Nucleus accumbens (tissue), 56 donors: ENCODE data around the gene TFEC.
"Not testable (repeated sequence)": the region's sequence is repeated elsewhere in the genome, so short reads cannot be mapped to it uniquely, and the experiment has no call there.

Source experiments
- DNase-seq, 56 donors: peaks; one replicate each; lab custom pipeline; 2025; lab: John Stamatoyannopoulos, UW

TFEC gene

GRCh38 chr7:115932880-115933279 is 97.7 kb downstream of the TFEC start:
- DNase-seq = no peak

- DNase-seq = not testable (repeated sequence)
Measured at GRCh38 chr7:115930184-115930583, 100.4 kb downstream of the TFEC start.

GRCh38 chr7:115929736-115930135 is 100.8 kb downstream of the TFEC start:
- DNase-seq = not testable (repeated sequence)

GRCh38 chr7:115924411-115924810 is 106.2 kb downstream of the TFEC start:
- DNase-seq = no peak

- DNase-seq = no peak
Measured at GRCh38 chr7:115920367-115920766, 110.2 kb downstream of the TFEC start.

GRCh38 chr7:115914951-115915350 is 115.6 kb downstream of the TFEC start:
- no peak for DNase-seq

- DNase-seq = no peak
Measured at GRCh38 chr7:115911465-115911864, 119.1 kb downstream of the TFEC start.

- DNase-seq = no peak
Measured at GRCh38 chr7:115910541-115911164, 119.9 kb downstream of the TFEC start.

GRCh38 chr7:115906731-115907130 is 123.8 kb downstream of the TFEC start:
- no peak for DNase-seq

GRCh38 chr7:115889669-115889984 is 140.9 kb downstream of the TFEC start:
- DNase-seq = no peak

- DNase-seq = no peak
Measured at GRCh38 chr7:115888981-115889668, 141.4 kb downstream of the TFEC start.

- DNase-seq = no peak
Measured at GRCh38 chr7:115885550-115885949, 145.0 kb downstream of the TFEC start.
